Measurements from ENCODE around the gene CDC42BPG.

DNA sequence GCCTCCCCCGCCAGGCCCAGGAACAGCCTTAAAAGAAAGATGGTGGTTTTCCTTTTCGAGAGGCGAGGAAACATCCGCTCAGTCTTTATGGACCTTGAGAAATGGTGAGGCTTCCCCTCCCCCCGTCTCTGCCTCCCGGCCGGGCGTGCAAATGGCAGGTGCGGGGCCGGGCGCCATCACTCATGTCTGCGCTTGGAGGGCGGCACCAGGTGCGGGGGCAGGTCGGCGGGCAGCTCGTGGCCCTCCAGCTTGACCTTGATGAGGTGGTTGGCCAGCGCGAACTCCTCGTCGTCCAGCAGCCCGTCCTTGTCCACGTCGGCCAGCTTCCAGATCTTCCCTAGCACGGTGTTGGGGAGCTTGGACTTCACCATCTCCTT, 9.7 kb upstream of the CDC42BPG start:
- TF ChIP-seq, protein P1, sequence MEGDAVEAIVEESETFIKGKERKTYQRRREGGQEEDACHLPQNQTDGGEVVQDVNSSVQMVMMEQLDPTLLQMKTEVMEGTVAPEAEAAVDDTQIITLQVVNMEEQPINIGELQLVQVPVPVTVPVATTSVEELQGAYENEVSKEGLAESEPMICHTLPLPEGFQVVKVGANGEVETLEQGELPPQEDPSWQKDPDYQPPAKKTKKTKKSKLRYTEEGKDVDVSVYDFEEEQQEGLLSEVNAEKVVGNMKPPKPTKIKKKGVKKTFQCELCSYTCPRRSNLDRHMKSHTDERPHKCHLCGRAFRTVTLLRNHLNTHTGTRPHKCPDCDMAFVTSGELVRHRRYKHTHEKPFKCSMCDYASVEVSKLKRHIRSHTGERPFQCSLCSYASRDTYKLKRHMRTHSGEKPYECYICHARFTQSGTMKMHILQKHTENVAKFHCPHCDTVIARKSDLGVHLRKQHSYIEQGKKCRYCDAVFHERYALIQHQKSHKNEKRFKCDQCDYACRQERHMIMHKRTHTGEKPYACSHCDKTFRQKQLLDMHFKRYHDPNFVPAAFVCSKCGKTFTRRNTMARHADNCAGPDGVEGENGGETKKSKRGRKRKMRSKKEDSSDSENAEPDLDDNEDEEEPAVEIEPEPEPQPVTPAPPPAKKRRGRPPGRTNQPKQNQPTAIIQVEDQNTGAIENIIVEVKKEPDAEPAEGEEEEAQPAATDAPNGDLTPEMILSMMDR (tag by site-specific recombination; IDR thresholded peaks at IDR 0.05), result no peak
- TF ChIP-seq ZNF10 (tag by site-specific recombination; IDR thresholded peaks at IDR 0.05), result no peak
- no peak for TF ChIP-seq ZNF274 (IDR thresholded peaks at IDR 0.05; ENCODE audit: low read length)
- TF ChIP-seq ZNF274 (tag by site-specific recombination; IDR thresholded peaks at IDR 0.05; ENCODE audit: borderline replicate concordance), result no peak
- no peak for TF ChIP-seq ZNF473 (tag by site-specific recombination; IDR thresholded peaks at IDR 0.05)
- no peak for TF ChIP-seq ZNF175 (tag by site-specific recombination; IDR thresholded peaks at IDR 0.05)
- TF ChIP-seq ZNF837 (tag by site-specific recombination; IDR thresholded peaks at IDR 0.05), result no peak
- TF ChIP-seq ZNF776 (tag by site-specific recombination; IDR thresholded peaks at IDR 0.05; ENCODE audit: borderline replicate concordance), result no peak
- TF ChIP-seq ZNF350 (tag by site-specific recombination; IDR thresholded peaks at IDR 0.05), result no peak
- TF ChIP-seq, protein P2, sequence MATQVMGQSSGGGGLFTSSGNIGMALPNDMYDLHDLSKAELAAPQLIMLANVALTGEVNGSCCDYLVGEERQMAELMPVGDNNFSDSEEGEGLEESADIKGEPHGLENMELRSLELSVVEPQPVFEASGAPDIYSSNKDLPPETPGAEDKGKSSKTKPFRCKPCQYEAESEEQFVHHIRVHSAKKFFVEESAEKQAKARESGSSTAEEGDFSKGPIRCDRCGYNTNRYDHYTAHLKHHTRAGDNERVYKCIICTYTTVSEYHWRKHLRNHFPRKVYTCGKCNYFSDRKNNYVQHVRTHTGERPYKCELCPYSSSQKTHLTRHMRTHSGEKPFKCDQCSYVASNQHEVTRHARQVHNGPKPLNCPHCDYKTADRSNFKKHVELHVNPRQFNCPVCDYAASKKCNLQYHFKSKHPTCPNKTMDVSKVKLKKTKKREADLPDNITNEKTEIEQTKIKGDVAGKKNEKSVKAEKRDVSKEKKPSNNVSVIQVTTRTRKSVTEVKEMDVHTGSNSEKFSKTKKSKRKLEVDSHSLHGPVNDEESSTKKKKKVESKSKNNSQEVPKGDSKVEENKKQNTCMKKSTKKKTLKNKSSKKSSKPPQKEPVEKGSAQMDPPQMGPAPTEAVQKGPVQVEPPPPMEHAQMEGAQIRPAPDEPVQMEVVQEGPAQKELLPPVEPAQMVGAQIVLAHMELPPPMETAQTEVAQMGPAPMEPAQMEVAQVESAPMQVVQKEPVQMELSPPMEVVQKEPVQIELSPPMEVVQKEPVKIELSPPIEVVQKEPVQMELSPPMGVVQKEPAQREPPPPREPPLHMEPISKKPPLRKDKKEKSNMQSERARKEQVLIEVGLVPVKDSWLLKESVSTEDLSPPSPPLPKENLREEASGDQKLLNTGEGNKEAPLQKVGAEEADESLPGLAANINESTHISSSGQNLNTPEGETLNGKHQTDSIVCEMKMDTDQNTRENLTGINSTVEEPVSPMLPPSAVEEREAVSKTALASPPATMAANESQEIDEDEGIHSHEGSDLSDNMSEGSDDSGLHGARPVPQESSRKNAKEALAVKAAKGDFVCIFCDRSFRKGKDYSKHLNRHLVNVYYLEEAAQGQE (tag by site-specific recombination; IDR thresholded peaks at IDR 0.05), result no peak

All from HEK293 (cell line).